ENCODE data around the gene OGFR. TPM values are rescaled to one million over a fixed set of nuclear protein-coding genes. Genes with fewer than 3 reads are reported as not detected.

The OGFR gene
- total RNA-seq, 3 donors from 2014 or later, result 39.3 to 63.1 (median 48.5) TPM

- peak; percentile 45 to 82 (median 63) for DNase-seq
- Histone ChIP-seq H3K36me3 (ENCODE audit: low read depth) (no peaks in the 10 kb centered on the region), H3K4me3 (no peak overlapping the region), H3K9me3 (no peaks in the 10 kb centered on the region), H3K4me1 (ENCODE audit: low read depth) (peaks cover 3% of the 10 kb centered on the region)
- no peak for TF ChIP-seq CTCF (IDR thresholded peaks at IDR 0.05)
- ATAC-seq, result peak; percentile 82
- intact Hi-C loops (cut with DNase I, micrococcal nuclease), result no loop called here
These were observed 27.7 kb upstream of the OGFR start for GRCh38 chr20:62776692-62777527.

- no peak for TF ChIP-seq CTCF (IDR thresholded peaks at IDR 0.05)
- no peak for DNase-seq
- Histone ChIP-seq H3K36me3 (ENCODE audit: low read depth) (no peaks in the 10 kb centered on the region), H3K9me3 (no peaks in the 10 kb centered on the region), H3K4me1 (ENCODE audit: low read depth) (peaks cover 3% of the 10 kb centered on the region), H3K4me3 (no peak overlapping the region)
- ATAC-seq, result no peak
- intact Hi-C loops (cut with DNase I, micrococcal nuclease), result no loop called here
These were observed 27.2 kb upstream of the OGFR start for GRCh38 chr20:62777528-62777830.

- H3K4me1 ChIP-seq (ENCODE audit: low read depth), result peaks cover 3% of the 10 kb centered on the region
- H3K9me3 ChIP-seq, result no peaks in the 10 kb centered on the region
- H3K4me3 ChIP-seq, result no peak overlapping the region
- ATAC-seq, result no peak
- DNase-seq, result no peak
- H3K36me3 ChIP-seq (ENCODE audit: low read depth), result no peaks in the 10 kb centered on the region
- TF ChIP-seq CTCF (IDR thresholded peaks at IDR 0.05), result no peak
- intact Hi-C loops (cut with DNase I, micrococcal nuclease), result no loop called here
These were observed 26.6 kb upstream of the OGFR start for GRCh38 chr20:62778058-62778457.

GRCh38 chr20:62778601-62779416 lies 25.8 kb upstream of the OGFR start:
- ATAC-seq, result no peak
- intact Hi-C loops (cut with DNase I, micrococcal nuclease), result no loop called here
- peaks cover 3% of the 10 kb centered on the region for H3K4me1 ChIP-seq (ENCODE audit: low read depth)
- no peak overlapping the region for H3K4me3 ChIP-seq
- no peak for TF ChIP-seq CTCF (IDR thresholded peaks at IDR 0.05)
- DNase-seq, result no peak
- no peaks in the 10 kb centered on the region for H3K36me3 ChIP-seq (ENCODE audit: low read depth)
- H3K9me3 ChIP-seq, result no peaks in the 10 kb centered on the region

GRCh38 chr20:62779417-62779685 lies 25.3 kb upstream of the OGFR start:
- H3K9me3 ChIP-seq, result no peaks in the 10 kb centered on the region
- H3K36me3 ChIP-seq (ENCODE audit: low read depth), result no peaks in the 10 kb centered on the region
- intact Hi-C loops (cut with DNase I, micrococcal nuclease), result no loop called here
- no peak for TF ChIP-seq CTCF (IDR thresholded peaks at IDR 0.05)
- no peak for DNase-seq
- no peak overlapping the region for H3K4me3 ChIP-seq
- no peak for ATAC-seq
- peaks cover 3% of the 10 kb centered on the region for H3K4me1 ChIP-seq (ENCODE audit: low read depth)
